GM19372 (cell line): ENCODE measurements around the gene KCNH1.

Source experiments
- ATAC-seq: cut with Tn5 transposase; IDR thresholded peaks from one replicate; pipeline ENCODE4 v1.9.1; 2021; ENCODE audit warnings: mild to moderate bottlenecking, low read depth, moderate library complexity; ENCODE audit not compliant: unreplicated experiment

Gene KCNH1

DNA sequence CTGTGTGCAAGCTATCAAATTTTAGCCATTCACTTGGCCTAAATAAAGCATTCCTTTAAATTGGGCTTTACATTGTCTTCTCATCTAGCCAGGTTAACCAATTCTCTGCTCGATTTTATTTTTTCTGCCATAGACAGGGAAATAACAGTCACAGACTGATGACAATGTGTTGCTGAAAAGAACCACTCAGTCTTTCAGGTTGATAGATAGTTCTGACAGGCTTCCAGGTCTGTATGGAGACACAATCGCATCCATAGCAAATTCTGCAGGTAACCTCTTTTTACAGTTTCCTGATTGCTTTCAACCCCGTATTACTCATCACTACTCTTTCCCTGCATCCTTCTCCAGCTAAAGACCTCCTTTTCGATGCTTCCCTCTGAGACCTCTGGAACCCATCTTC lies 198.0 kb downstream of the KCNH1 start:
- ATAC-seq: no peak

DNA sequence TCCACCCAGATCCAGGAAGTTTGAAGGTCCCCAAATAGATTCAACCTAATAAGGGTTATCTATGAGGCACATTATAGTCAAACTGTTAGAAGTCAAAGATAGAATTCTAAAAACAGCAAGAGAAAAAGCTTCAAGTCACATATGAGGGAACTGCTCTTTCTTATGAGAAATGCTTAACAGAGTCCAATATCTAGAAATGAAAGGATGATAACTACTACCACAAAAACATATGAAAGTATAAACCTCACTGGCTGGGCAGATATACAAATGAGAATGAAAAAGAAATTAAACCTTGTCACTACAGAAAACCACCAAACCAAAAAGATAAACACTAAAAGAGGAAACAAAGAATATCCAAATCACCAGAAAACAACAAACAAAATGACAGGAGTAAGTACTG lies 201.8 kb downstream of the KCNH1 start:
- ATAC-seq: no peak

- no peak for ATAC-seq
Measured at GRCh38 chr1:210922666-210923065, 211.3 kb downstream of the KCNH1 start.

GRCh38 chr1:210920716-210921694 lies 212.9 kb downstream of the KCNH1 start:
- no peak for ATAC-seq

DNA sequence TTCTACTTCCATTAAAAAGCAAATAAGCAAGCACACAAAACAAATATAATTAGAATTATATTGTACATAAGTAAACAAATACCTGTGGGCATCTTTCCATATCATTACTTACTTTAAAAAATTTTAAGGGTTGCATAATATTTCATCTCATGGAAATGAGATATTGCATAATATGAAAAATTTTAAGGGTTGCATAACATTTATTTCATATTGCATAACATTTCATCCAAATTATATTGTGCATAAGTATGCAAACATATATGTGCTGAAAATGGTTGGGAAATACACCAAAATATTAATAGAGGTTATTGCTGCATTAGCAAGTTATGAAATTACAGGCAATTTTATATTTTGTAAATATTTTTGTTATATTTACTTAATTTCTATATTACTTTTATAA lies 213.7 kb downstream of the KCNH1 start:
- no peak for ATAC-seq

DNA sequence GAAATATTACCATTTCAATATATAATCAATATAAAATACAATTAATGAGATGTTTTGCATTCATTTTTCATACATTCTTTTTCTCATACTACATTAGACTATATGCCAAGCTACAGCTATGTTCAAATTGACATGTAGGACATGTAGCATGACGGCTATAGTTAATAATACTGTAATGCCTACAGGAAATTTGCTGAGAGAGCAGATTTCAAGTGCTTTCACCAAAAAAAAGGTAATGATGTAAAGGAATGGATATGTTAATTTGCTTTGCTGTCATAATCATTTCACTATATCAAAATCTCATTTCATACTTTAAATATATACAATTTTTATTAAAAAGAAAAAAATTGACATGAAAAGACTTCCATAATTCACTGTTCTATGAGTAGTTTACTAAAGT lies 215.1 kb downstream of the KCNH1 start:
- no peak for ATAC-seq

GRCh38 chr1:210917560-210918169 lies 216.3 kb downstream of the KCNH1 start:
- no peak for ATAC-seq

DNA sequence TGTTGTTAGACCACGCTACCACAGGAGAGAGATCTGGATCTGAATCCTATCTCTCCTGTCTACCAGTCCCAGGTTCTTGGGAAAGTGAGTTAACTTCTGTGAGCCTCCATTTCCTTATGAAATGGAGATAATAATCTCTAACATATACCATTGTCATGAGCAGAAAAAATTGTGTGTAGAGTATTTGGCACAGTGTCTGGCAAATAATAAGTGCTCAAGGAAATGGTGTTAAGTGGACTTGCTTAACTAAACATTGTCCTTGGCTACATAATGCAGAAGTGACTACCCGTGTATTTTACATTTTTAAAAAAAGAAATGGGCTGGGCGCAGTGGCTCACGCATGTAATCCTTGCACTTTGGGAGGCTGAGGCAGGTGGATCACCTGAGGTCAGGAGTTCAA lies 217.4 kb downstream of the KCNH1 start:
- ATAC-seq: no peak

GRCh38 chr1:210915890-210916507 lies 217.9 kb downstream of the KCNH1 start:
- ATAC-seq: no peak

DNA sequence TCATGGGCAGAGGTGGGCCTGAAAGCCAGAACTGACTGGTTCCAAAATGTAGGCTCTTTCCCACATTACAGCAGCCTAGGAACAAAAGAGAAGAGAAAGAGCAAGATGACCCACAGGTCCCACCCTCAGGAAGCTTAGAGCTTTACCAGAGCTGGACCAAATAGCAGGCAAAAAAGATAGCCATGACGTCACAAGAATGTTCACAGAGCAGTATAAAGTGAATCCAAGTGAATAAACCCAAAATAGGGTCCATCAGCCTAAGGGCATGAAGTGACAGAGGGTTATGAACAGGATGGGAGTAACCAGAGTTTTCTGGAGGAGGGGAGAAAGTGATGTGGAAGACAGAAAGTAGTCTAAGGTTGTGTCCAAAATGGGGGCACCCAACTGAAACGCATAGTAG lies 221.2 kb downstream of the KCNH1 start:
- no peak for ATAC-seq

GRCh38 chr1:210910020-210910575 lies 223.8 kb downstream of the KCNH1 start:
- no peak for ATAC-seq

DNA sequence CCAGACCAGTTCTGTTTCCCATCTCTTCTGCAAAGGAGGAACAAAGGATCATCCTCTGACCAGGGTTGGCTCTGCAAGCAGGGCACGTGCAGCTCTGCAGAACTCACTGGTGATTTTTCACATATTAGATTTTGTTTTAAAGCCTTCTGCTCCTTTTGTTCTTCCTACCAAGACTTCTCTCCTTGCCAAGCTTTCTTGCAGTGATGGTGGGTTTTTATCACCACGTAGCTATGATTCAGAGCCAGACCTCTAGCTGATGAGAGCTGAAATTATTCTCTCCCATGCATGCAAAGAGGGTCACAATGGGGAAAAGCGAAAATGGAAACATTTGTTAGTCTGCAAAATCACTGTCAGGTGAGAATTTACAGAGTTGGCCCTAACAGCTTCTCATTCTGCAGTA lies 225.2 kb downstream of the KCNH1 start:
- no peak for ATAC-seq

- no peak for ATAC-seq
Measured at GRCh38 chr1:210908257-210908656, 225.7 kb downstream of the KCNH1 start.

GRCh38 chr1:210907251-210907805 lies 226.6 kb downstream of the KCNH1 start:
- no peak for ATAC-seq

DNA sequence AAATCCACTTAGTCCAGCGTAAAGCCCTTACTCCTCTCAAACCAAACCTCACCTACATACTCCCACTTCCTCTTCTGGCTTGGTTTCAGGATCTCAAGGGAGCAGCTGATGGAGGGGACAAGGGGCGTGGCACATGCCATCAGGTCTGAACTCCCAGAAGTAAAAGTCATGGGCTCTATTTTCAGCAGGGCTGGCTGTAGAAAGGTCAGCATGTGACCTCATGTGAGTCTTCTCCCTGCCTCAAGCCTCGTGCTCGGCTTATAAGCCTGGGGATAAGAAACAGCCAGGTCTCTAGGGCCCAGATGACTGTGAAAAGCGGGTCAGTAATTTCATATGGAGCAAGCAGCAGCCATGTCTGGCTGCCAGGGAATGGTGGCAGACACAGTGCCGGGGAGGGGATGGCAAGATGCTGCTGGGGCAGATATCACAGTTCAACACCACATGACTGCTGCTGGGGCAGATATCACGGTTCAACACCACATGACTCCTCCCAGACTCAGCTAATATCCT lies 227.9 kb downstream of the KCNH1 start:
- no peak for ATAC-seq

DNA sequence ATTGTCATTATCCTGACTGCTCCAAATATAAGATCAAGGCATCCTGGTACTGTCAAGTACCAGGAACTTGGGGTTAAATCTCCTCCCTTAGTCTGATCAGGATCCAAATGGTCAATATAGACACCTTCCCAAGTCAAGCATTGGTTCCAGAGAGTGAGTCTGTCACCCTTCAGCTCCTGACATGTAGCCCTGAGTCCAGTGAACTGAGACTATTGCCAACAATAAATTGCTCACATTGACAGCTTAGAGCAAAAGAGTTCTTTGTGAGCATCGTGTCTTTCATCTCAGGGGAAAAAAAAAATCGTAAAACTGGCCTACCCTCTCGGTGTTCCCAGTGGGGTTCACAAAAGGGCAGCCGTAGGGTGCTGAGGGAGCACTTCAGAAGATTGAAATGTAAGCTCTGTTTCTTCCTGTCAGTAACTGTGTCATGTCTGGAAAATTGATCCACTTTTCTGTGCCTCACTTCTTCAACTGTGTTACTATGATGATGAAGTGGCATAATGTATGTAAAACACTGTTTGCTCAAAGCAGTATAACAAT lies 228.5 kb downstream of the KCNH1 start:
- ATAC-seq: no peak

GRCh38 chr1:210901981-210902770 lies 231.8 kb downstream of the KCNH1 start:
- no peak for ATAC-seq

- no peak for ATAC-seq
Measured at GRCh38 chr1:210900820-210901219, 233.1 kb downstream of the KCNH1 start.

- ATAC-seq: no peak
Measured at GRCh38 chr1:210900079-210900478, 233.9 kb downstream of the KCNH1 start.

DNA sequence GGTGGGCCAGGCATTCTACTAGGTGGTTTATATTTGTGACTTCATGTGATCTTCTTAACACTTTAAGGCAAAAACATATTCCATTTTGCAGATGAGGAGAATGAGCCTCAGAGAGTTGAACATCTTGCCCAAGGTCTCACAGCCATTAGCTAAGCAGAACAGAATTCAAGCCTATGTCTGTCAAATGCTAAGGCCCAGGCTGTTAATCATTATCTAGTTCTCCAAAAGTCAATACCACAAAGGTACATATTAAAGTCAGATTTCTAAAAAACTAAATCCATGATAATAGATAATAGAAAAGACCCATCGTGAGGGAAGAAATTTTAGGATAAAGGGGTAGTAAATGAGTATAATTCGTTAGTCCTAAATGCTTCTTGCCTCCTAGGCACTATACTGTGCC lies 234.3 kb downstream of the KCNH1 start:
- ATAC-seq: no peak
